Astrocyte of the spinal cord (primary cell): Measurements from ENCODE around the gene GBF1.

Experiments used
- DNase-seq: peaks from one replicate; pipeline ENCODE4 v3.0.0; 2011; ENCODE audit warnings: low read depth, low spot score
- H3K4me3 ChIP-seq: 2 replicates; pipeline ENCODE4 v1.5.1; 2011; ENCODE audit warnings: low read depth, mild to moderate bottlenecking, low read length, moderate library complexity
- in situ Hi-C: cut with HindIII; loops from 2 replicates; pipeline ENCODE4 v1.10.0; 2017; ENCODE audit warnings: low sequenced_read_pairs
- TF ChIP-seq, protein P1 (sequence below): IDR thresholded peaks from 2 replicates; pipeline ENCODE4 v1.5.1; 2012; ENCODE audit warnings: low read depth, mild to moderate bottlenecking, low read length, inconsistent platforms

GBF1 gene

DNA sequence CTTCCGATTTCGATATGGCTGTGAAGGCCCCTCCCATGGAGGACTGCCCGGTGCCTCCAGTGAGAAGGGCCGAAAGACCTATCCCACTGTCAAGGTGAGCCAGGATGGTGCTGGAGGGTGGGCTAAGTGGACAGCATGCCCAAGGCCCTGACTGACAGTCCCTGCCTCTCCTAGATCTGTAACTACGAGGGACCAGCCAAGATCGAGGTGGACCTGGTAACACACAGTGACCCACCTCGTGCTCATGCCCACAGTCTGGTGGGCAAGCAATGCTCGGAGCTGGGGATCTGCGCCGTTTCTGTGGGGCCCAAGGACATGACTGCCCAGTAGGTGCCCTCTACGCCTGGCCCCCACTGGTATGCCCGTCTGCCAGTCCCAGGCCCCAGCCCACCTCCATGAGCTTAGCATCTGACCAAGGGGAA is 151.4 kb downstream of the GBF1 start:
- H3K4me3 ChIP-seq, result no peak overlapping the region
- TF ChIP-seq, protein P1, sequence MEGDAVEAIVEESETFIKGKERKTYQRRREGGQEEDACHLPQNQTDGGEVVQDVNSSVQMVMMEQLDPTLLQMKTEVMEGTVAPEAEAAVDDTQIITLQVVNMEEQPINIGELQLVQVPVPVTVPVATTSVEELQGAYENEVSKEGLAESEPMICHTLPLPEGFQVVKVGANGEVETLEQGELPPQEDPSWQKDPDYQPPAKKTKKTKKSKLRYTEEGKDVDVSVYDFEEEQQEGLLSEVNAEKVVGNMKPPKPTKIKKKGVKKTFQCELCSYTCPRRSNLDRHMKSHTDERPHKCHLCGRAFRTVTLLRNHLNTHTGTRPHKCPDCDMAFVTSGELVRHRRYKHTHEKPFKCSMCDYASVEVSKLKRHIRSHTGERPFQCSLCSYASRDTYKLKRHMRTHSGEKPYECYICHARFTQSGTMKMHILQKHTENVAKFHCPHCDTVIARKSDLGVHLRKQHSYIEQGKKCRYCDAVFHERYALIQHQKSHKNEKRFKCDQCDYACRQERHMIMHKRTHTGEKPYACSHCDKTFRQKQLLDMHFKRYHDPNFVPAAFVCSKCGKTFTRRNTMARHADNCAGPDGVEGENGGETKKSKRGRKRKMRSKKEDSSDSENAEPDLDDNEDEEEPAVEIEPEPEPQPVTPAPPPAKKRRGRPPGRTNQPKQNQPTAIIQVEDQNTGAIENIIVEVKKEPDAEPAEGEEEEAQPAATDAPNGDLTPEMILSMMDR, result no peak
- in situ Hi-C loops, result no loop called here
- no peak for DNase-seq

GRCh38 chr10:102397222-102398171 is 152.2 kb downstream of the GBF1 start:
- TF ChIP-seq, protein P1, result no peak
- DNase-seq, result no peak
- in situ Hi-C loops, result no loop called here
- no peak overlapping the region for H3K4me3 ChIP-seq

DNA sequence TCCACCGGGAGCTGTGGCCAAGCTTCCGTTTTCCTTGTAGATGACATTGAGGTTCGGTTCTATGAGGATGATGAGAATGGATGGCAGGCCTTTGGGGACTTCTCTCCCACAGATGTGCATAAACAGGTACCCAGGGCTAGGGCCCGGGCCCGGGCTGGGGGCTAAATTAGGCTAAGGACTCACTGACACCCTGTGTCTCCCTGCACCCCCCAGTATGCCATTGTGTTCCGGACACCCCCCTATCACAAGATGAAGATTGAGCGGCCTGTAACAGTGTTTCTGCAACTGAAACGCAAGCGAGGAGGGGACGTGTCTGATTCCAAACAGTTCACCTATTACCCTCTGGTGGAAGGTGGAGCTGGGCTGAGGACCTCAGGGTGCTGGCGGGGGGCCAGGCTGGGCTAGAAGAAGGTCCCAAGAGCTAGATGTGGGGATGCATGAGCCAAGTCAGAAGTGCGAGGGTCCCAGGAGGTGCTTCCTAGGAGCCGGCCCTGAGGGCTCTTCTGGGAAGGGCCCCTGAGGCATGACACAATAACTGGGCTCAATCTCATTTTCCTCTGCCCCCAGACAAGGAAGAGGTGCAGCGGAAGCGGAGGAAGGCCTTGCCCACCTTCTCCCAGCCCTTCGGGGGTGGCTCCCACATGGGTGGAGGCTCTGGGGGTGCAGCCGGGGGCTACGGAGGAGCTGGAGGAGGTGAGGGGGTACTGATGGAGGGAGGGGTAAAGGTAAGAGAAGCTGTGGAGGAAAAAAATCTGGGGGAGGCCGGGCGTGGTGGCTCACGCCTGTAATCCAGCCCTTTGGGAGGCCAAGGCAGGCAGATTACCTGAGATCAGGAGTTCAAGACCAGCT is 153.1 kb downstream of the GBF1 start:
- no peak overlapping the region for H3K4me3 ChIP-seq
- in situ Hi-C loops, result no loop called here
- TF ChIP-seq, protein P1, result no peak
- DNase-seq, result no peak

GRCh38 chr10:102399217-102400021 is 154.1 kb downstream of the GBF1 start:
- TF ChIP-seq, protein P1, result peak; percentile 81
- peak; percentile 85 for DNase-seq
- H3K4me3 ChIP-seq, result peak overlapping the region; percentile 42
- in situ Hi-C loops, result no loop called here

GRCh38 chr10:102400076-102400475 is 154.7 kb downstream of the GBF1 start:
- in situ Hi-C loops, result no loop called here
- TF ChIP-seq, protein P1, result no peak
- no peak for DNase-seq
- no peak overlapping the region for H3K4me3 ChIP-seq
